Measurements from ENCODE around the gene JAK3.

DNA sequence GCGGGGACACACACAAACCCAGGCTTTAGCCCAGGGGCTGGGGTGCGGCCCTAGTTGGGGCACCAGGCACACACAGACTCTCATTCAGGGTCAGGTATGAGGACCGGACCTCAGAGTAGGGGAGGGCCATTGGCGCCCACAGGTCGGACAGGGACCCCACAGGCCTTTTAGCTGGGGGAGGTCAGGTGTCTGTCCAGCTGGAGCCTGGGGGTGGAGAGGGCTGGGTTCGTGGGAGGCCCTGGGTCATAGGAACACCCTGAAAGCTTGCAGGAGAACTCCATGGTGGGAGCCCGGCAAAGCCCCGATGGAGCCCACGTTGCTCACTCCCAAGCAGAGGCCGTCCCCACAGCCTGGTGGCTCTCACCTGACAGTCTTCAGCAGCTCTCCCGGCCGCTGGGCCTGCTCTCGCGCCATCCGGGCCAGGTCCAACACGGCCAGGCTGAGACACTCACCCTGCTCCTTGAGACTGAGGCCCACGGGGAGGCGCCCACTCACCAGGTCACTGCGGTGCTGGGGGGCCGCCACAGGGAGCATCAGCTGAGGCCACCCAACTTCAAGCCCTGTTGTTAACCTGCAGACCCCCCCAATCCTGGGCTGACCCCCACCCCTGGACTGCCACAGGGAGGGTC, 5.0 kb downstream of the JAK3 start:
- TF ChIP-seq, protein P1, sequence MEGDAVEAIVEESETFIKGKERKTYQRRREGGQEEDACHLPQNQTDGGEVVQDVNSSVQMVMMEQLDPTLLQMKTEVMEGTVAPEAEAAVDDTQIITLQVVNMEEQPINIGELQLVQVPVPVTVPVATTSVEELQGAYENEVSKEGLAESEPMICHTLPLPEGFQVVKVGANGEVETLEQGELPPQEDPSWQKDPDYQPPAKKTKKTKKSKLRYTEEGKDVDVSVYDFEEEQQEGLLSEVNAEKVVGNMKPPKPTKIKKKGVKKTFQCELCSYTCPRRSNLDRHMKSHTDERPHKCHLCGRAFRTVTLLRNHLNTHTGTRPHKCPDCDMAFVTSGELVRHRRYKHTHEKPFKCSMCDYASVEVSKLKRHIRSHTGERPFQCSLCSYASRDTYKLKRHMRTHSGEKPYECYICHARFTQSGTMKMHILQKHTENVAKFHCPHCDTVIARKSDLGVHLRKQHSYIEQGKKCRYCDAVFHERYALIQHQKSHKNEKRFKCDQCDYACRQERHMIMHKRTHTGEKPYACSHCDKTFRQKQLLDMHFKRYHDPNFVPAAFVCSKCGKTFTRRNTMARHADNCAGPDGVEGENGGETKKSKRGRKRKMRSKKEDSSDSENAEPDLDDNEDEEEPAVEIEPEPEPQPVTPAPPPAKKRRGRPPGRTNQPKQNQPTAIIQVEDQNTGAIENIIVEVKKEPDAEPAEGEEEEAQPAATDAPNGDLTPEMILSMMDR (IDR thresholded peaks at IDR 0.05) = no peak
- TF ChIP-seq POLR2A (IDR thresholded peaks at IDR 0.05) = no peak

Data from vagina (tissue), 2 donors.